H9 (cell line): ENCODE data around the gene ZNF444. TPM values are rescaled to one million over a fixed set of nuclear protein-coding genes. Genes with fewer than 3 reads are reported as not detected.

Source experiments
- DNase-seq: peaks from one replicate; pipeline ENCODE4 v3.0.0-alpha.2; 2017
- H2AFZ ChIP-seq: one replicate; pipeline ENCODE4 v1.6.1; 2013; ENCODE audit warnings: mild to moderate bottlenecking, low read length, control low read depth, moderate library complexity
- H2AK5ac ChIP-seq: 2 replicates; pipeline ENCODE4 v1.6.1; 2013; ENCODE audit warnings: low read length, control low read depth, mixed read lengths; ENCODE audit not compliant: insufficient read length
- H2BK120ac ChIP-seq: one replicate; pipeline ENCODE4 v1.6.1; 2013; ENCODE audit warnings: low read depth, mild to moderate bottlenecking, low read length, control low read depth, inconsistent platforms; ENCODE audit not compliant: poor library complexity, severe bottlenecking
- H2BK12ac ChIP-seq: 2 replicates; pipeline ENCODE4 v1.6.1; 2013; ENCODE audit warnings: low read length, control low read depth, mixed read lengths, low read depth; ENCODE audit not compliant: insufficient read length
- H2BK15ac ChIP-seq: 2 replicates; pipeline ENCODE4 v1.6.1; 2013; ENCODE audit warnings: low read depth, low read length, control low read depth
- H2BK20ac ChIP-seq: one replicate; pipeline ENCODE4 v1.6.1; 2013; ENCODE audit warnings: low read depth, mild to moderate bottlenecking, low read length, control low read depth, inconsistent platforms; ENCODE audit not compliant: poor library complexity, severe bottlenecking
- H2BK5ac ChIP-seq: 2 replicates; pipeline ENCODE4 v1.6.1; 2013; ENCODE audit warnings: low read length, control low read depth, mixed read lengths; ENCODE audit not compliant: insufficient read length
- H3K14ac ChIP-seq: 2 replicates; pipeline ENCODE4 v1.6.1; 2013; ENCODE audit warnings: low read length, control low read depth; ENCODE audit not compliant: insufficient read depth
- H3K18ac ChIP-seq: 2 replicates; pipeline ENCODE4 v1.6.1; 2013; ENCODE audit warnings: low read depth, mild to moderate bottlenecking, mixed read lengths, low read length, control low read depth; ENCODE audit not compliant: insufficient read length
- H3K23ac ChIP-seq: 2 replicates; pipeline ENCODE4 v1.6.1; 2013; ENCODE audit warnings: low read length, control low read depth, mixed read lengths, low read depth; ENCODE audit not compliant: insufficient read length
- H3K23me2 ChIP-seq: 2 replicates; pipeline ENCODE4 v1.6.1; 2013; ENCODE audit warnings: low read depth, mild to moderate bottlenecking, mixed read lengths, low read length, control low read depth; ENCODE audit not compliant: insufficient read length, poor library complexity, severe bottlenecking
- H3K27ac ChIP-seq: 2 replicates; pipeline ENCODE4 v1.5.1; 2013; ENCODE audit warnings: low read length, control low read depth, mixed read lengths, low read depth; ENCODE audit not compliant: insufficient read length
- H3K27me3 ChIP-seq: 2 replicates; pipeline ENCODE4 v1.6.1; 2013; ENCODE audit warnings: low read length, control low read depth, inconsistent platforms; ENCODE audit not compliant: insufficient read depth
- H3K4ac ChIP-seq: 2 replicates; pipeline ENCODE4 v1.6.1; 2013; ENCODE audit warnings: low read depth, mild to moderate bottlenecking, control low read depth, inconsistent platforms, low read length, moderate library complexity
- H3K4me1 ChIP-seq: 2 replicates; pipeline ENCODE4 v1.6.1; 2013; ENCODE audit warnings: low read length, control low read depth, inconsistent platforms; ENCODE audit not compliant: insufficient read depth
- H3K4me2 ChIP-seq: 2 replicates; pipeline ENCODE4 v1.6.1; 2013; ENCODE audit warnings: low read length, control low read depth, mixed read lengths; ENCODE audit not compliant: insufficient read length, insufficient read depth
- H3K56ac ChIP-seq: 2 replicates; pipeline ENCODE4 v1.6.1; 2013; ENCODE audit warnings: low read depth, mild to moderate bottlenecking, mixed read lengths, low read length, control low read depth; ENCODE audit not compliant: insufficient read length
- H3K79me1 ChIP-seq: 2 replicates; pipeline ENCODE4 v1.6.1; 2013; ENCODE audit warnings: low read depth, mild to moderate bottlenecking, moderate library complexity, low read length, control low read depth, inconsistent platforms; ENCODE audit not compliant: insufficient read depth, poor library complexity, severe bottlenecking
- H3K79me2 ChIP-seq: 2 replicates; pipeline ENCODE4 v1.6.1; 2013; ENCODE audit warnings: low read length, control low read depth, inconsistent platforms; ENCODE audit not compliant: insufficient read depth
- H3K9ac ChIP-seq: 2 replicates; pipeline ENCODE4 v1.6.1; 2013; ENCODE audit warnings: low read length, control low read depth, mixed read lengths; ENCODE audit not compliant: insufficient read length; ENCODE audit errors: extremely low read depth
- H3K9me3 ChIP-seq: one replicate; pipeline ENCODE4 v1.6.1; 2013; ENCODE audit warnings: low read depth, low read length, inconsistent platforms; ENCODE audit not compliant: control insufficient read depth
- H3T11ph ChIP-seq: one replicate; pipeline ENCODE4 v1.6.1; 2013; ENCODE audit warnings: mild to moderate bottlenecking, low read length, control low read depth, inconsistent platforms
- H4K20me1 ChIP-seq: one replicate; pipeline ENCODE4 v1.6.1; 2013; ENCODE audit not compliant: control insufficient read depth, insufficient read length, insufficient read depth
- H4K5ac ChIP-seq: 2 replicates; pipeline ENCODE4 v1.6.1; 2013; ENCODE audit warnings: low read depth, mild to moderate bottlenecking, mixed read lengths, low read length, control low read depth; ENCODE audit not compliant: insufficient read length
- H4K8ac ChIP-seq: replicated peaks from 2 replicates; pipeline ENCODE4 v1.6.1; 2013; ENCODE audit warnings: low read length, control low read depth, mixed read lengths, low read depth; ENCODE audit not compliant: insufficient read length
- H4K91ac ChIP-seq: 2 replicates; pipeline ENCODE4 v1.6.1; 2013; ENCODE audit warnings: low read depth, mild to moderate bottlenecking, moderate library complexity, mixed read lengths, low read length, control low read depth; ENCODE audit not compliant: insufficient read length
- H3K27ac Mint-ChIP-seq, 3 experiments: 2 replicates in 2 of 3; 3 replicates in 1 of 3; pipeline ENCODE4 v1.8.0; 2020 to 2021; ENCODE audit warnings: mixed read lengths in 3 of 3, mild to moderate bottlenecking in 1 of 3, moderate library complexity in 1 of 3
- H3K27me3 Mint-ChIP-seq: 2 replicates; pipeline ENCODE4 v1.8.0; 2021; ENCODE audit warnings: low read depth, mild to moderate bottlenecking, moderate library complexity, mixed read lengths
- H3K36me3 Mint-ChIP-seq, 3 experiments: 2 replicates in 2 of 3; 3 replicates in 1 of 3; pipeline ENCODE4 v1.8.0; 2020 to 2021; ENCODE audit warnings: low read depth in 3 of 3, mixed read lengths in 3 of 3; ENCODE audit not compliant: insufficient read depth in 1 of 3
- H3K4me1 Mint-ChIP-seq, 2 experiments: 2 replicates each; pipeline ENCODE4 v1.8.0; 2020; ENCODE audit warnings: mixed read lengths in 2 of 2
- H3K4me3 Mint-ChIP-seq, 2 experiments: 2 replicates in 1 of 2; 3 replicates in 1 of 2; pipeline ENCODE4 v1.8.0; 2020 to 2021; ENCODE audit warnings: mild to moderate bottlenecking in 2 of 2, mixed read lengths in 2 of 2, moderate library complexity in 1 of 2
- H3K9me3 Mint-ChIP-seq, 2 experiments: 2 replicates in 1 of 2; 3 replicates in 1 of 2; pipeline ENCODE4 v1.8.0; 2020; ENCODE audit warnings: mild to moderate bottlenecking in 2 of 2, mixed read lengths in 2 of 2, moderate library complexity in 1 of 2
- CTCF ChIP-seq: fragments of 200-600 bp; sonication (generic); conservative IDR thresholded peaks from 3 replicates; pipeline ENCODE4 v1.8.0; 2021; ENCODE audit warnings: antibody characterized with exemption, mild to moderate bottlenecking
- WGBS: extraction: QIAGEN DNeasy Blood & Tissue Kit; methylation state at CpG from one replicate; pipeline ENCODE4 v1.1.7; 2013; ENCODE audit warnings: missing lambda C conversion rate, low lambda C conversion rate, mixed read lengths; ENCODE audit not compliant: insufficient read length; ENCODE audit errors: extremely low coverage; 5-methylcytosine and 5-hydroxymethylcytosine counted together
- total RNA-seq: library from RNA; stranded (reverse); gene quantifications from 2 replicates; pipeline ENCODE4 v1.2.1, GENCODE V29; 2021

The ZNF444 gene
- total RNA-seq, 1 experiment from 2014 or later, result 49.7 TPM

- peaks cover 76% of the 10 kb centered on the region for H3K79me2 ChIP-seq
- H3K36me3 Mint-ChIP-seq, result peaks cover 8 to 16% (median 11%) of the 10 kb centered on the region in 3 experiments; a peak in 6 of 7 replicates
- no peak overlapping the region for H2BK20ac ChIP-seq
- TF ChIP-seq CTCF, result no peak
- peak overlapping the region; percentile 25 to 63 (median 48); a peak in 4 of 7 replicates for H3K27ac Mint-ChIP-seq
- H3K27ac ChIP-seq, result no peak overlapping the region
- H2BK12ac ChIP-seq, result no peak overlapping the region
- H3K9me3 Mint-ChIP-seq, result no peaks in the 10 kb centered on the region; a peak in 1 of 5 replicates
- peaks cover 8% of the 10 kb centered on the region for H3K79me1 ChIP-seq
- no peaks in the 10 kb centered on the region for H4K20me1 ChIP-seq
- no peaks in the 10 kb centered on the region for H3K27me3 ChIP-seq
- H2BK5ac ChIP-seq, result no peak overlapping the region
- no peak overlapping the region for H3K56ac ChIP-seq
- peaks cover 53 to 60% of the 10 kb centered on the region in 2 experiments for H3K4me1 Mint-ChIP-seq
- H2BK120ac ChIP-seq, result no peak overlapping the region
- H4K8ac ChIP-seq, result no peak overlapping the region
- peaks cover 7% of the 10 kb centered on the region for H3K23me2 ChIP-seq
- peaks cover 7% of the 10 kb centered on the region for H3K4me1 ChIP-seq
- H4K5ac ChIP-seq, result no peak overlapping the region
- H3T11ph ChIP-seq, result no peak overlapping the region
- no peak overlapping the region for H3K4me2 ChIP-seq
- H2AFZ ChIP-seq, result no peak overlapping the region
- no peak overlapping the region for H2BK15ac ChIP-seq
- no peak for DNase-seq
- H3K14ac ChIP-seq, result no peak overlapping the region
- no peak overlapping the region for H2AK5ac ChIP-seq
- no peak overlapping the region for H3K23ac ChIP-seq
- H3K4ac ChIP-seq, result no peak overlapping the region
- H3K4me3 Mint-ChIP-seq, result no peak overlapping the region; a peak in 1 of 5 replicates
- H3K18ac ChIP-seq, result no peak overlapping the region
- no peaks in the 10 kb centered on the region for H3K9me3 ChIP-seq
- H3K9ac ChIP-seq, result peak overlapping the region; percentile 10
- no peak overlapping the region for H4K91ac ChIP-seq
- WGBS, result no CpG with 5 or more reads among the region's 6 CpGs
- H3K27me3 Mint-ChIP-seq, result no peaks in the 10 kb centered on the region; the same call in 1 of the 2 replicates
Observed at GRCh38 chr19:56116606-56117005, 24.5 kb upstream of the ZNF444 start.
